GM19043 (cell line): ENCODE data around the gene GRAMD1B.
A peak's percentile ranks its signal among the peaks of the same experiment; 100 is the strongest.

ENCODE experiments used
- ATAC-seq: cut with Tn5 transposase; IDR thresholded peaks from one replicate; pipeline ENCODE4 v1.9.1; 2021; ENCODE audit warnings: low read depth; ENCODE audit not compliant: unreplicated experiment

GRAMD1B gene

DNA sequence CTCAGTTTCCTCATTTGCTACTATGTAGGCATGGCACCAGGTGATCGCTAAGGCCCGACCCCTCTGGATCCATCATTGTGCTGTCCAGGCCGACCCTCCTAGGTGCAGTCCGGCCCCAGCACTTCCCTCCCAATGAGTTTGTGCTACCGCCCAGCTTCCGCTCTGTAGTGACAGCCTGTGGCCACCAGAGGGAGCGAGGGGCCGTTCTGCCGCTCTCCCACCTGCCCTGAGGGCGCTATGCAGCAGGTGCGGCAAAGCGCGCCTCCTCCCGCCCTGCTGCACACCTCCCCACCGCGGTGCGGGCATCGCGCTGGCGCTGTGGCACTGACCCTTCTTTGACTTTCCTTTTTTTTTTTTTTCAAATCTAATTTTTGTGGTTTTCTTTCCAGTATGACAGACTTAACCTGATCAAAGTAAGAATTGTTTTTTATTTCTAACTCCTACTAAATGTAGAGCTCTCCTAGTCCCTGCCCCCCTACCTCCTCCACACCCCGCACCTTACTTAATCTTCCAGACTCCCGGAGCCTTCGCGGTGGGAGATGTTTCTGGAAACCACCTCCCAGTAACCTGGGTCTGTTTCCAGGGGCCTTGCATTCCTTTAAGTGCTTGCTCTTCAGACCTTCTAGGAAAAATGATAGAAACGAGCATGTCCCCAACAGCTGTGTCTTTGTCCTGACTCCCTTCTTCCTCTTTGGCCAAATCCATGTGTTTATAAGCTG, 150.6 kb downstream of the GRAMD1B start:
- peak; percentile 88 for ATAC-seq

DNA sequence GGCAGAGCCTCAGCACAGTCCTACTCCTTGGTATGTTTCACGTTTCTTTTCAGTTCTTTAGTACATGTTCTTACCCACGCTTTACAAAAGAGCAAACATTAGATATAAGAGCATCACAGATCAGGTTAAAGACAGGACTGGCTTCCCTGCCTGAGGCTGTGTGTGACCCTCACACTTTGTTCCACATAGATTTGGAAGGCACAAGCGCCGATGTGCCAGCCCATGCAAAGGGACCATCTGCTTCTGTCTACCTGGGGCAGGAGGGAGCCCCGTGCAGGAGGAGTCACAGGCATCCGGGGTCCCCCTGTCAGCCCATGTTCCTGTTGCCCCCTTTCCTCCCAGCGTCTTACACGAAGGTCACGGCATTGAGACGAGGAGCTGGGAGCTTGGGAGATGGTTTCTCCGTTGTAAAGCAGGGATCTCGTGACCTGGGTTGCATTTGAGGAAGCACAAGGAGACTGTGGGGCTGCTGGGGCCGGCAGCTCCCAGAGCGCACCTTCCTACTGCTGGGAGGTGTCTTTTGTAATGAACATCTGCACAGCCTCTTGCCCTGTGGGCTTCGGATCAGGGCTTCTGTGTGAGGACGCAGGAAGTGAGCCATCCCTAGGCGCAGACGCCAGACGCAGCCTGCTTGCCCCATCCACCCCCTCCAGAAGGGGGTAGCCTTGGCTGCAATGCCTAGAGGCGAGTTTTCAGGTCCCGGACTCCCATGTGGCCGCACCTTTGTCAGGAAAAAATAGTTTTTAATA, 151.8 kb downstream of the GRAMD1B start:
- ATAC-seq = no peak

DNA sequence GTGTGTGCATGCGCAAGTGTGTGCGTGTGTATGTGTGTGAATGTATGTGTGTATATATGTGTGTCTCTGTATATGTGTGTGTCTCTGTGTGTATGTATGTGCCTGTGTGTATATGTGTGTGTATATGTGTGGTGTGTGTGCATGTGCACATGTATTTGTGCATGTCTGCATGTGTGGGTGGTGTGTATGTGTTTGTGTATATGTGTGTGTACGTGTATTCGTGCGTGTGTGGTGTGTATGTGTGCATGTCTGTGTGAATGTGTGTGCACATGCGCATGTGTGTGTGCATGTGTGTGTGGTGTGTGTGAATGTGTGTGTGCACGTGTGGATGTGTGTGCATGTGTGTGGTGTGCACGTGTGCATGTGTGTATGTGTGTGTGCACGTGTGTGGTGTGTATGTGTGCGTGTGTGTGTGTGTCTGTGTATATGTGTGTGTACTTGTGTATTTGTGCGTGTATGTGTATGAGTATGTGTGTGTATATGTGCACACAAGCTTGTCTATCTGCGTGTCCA, 153.0 kb downstream of the GRAMD1B start:
- no peak for ATAC-seq

DNA sequence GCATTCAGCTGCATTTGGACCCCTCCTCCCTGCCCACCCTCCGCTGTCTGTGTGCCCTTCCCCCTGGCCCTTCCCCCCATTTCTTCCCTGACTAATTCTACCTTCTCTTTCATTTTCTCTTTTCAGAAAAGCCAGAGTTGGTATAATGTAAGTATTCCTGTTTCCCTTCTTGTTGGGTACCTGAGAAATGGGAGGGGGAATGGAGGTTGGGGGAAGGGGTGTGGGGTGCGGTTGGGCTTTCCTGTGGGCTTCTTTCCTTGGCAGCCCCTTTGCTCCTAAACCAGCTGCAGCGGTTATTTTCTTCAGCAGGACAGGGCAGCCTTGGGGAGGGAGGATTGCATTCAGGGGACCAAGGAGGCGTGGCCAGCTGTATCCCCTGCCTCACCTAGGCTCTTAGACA, 154.1 kb downstream of the GRAMD1B start:
- ATAC-seq = no peak

DNA sequence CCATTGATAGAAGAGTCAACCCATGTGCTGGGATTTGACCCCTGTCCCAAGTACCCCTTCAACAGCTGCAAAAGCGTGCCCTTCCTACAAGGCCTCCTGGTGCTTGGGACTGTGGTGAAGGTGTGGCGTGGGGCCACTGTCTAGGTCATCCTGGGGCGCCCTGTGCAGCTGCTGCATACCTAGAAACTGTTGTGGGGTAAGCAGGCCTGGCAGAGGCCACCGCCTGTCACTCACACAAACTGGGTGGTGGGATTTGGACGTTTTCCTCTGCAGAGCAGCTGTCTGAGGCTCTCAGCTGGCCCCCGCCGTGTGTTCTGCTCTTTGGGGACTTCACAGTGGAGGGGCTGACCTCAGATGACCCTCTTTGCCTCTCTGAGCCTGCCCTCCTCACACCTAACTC, 154.7 kb downstream of the GRAMD1B start:
- no peak for ATAC-seq

DNA sequence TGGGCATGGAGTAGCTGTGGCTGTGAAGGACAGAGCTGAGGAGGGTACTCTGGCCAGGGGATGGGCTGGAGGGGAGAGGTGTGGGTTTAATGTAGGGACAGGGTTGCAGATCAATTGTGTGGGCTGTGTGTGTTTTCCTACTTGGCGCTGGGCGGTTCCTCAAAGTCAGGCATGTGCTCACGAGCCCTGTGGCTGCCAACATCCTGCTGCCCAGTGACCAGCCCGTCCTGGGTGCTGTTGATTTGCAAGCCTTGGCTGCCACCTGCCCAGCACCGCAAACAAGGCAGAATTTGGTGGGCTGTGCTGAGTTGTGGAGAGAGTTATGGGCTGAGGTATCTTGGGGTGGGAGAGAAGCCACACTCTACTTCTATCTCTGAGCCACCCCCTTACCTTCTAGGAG, 155.1 kb downstream of the GRAMD1B start:
- ATAC-seq = no peak

DNA sequence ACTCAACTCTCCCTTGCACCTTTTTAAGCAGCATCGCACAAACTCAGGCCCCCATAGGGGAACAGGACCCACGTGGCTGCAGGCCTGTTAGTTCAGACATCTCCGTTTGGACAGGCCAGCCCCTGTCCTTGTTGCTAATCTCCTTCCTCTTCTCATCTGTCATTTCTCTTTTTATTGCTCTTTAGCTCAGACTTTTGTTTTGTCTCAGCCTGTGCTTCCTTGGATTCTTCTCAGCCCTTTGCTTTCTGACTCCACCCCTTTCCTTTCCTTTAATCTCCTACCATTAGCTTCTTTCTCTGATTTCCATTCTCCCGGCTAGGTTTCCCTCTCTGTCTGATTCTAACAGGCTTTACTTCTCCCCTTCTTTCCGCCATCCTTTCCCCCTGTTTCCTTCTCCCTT, 155.6 kb downstream of the GRAMD1B start:
- no peak for ATAC-seq

DNA sequence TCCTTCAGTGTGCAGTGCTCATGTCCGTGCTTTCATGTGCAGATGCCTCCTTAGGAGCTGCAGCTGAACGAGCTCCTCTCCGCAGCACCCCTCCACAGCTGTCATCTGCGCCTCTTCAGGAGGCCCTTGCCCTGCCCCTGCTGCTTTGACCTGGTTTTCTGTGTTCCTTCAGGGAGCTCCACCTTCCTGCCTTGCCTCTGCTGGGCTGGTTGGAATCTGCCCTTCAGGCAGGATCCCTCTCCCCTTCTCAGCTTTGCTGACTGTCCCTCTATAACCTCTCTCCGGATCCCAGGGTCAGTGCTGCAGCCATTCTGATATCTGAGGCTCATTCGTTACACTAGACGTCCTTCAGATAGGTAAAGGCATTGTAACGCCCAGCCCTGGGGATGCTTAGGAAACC, 156.5 kb downstream of the GRAMD1B start:
- no peak for ATAC-seq

DNA sequence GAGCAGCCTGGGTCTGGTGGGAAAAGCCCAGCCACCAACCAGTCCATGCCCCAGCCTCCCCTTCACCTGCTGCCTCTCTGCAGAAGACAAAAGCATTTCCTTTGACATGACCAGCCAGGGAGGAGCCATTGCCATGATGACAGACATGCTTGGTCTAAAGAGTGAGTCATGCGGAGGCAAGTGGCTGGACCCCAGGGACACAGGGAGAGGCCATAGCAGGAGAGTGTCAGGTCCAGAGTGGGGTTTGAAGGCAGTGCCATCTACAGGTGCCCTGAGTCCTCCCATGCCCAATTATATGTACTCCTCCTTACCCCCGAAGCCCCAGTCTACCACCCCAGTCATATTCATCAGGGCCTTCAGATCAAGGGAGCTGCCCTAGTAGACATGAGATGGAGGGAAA, 157.0 kb downstream of the GRAMD1B start:
- no peak for ATAC-seq

DNA sequence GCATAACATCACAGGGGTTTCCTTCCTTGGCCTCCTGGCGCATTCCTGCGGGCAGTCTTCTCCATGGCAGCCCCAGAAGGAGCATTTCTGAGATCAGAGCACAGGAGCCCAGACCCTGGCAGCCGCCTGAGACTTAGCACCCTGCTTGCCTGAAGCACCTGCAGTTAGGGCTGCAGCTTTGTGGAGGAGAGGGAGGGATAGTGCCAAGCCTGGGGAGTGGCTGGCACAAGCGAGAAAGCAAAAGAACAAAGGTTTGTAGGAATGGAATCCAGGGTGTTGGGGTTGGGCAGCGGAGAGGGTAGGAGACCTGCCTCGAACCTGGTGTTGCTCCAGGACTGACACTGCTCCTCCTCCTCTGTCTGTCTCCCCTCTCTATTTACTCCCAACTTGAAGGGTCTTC, 157.5 kb downstream of the GRAMD1B start:
- ATAC-seq = no peak

DNA sequence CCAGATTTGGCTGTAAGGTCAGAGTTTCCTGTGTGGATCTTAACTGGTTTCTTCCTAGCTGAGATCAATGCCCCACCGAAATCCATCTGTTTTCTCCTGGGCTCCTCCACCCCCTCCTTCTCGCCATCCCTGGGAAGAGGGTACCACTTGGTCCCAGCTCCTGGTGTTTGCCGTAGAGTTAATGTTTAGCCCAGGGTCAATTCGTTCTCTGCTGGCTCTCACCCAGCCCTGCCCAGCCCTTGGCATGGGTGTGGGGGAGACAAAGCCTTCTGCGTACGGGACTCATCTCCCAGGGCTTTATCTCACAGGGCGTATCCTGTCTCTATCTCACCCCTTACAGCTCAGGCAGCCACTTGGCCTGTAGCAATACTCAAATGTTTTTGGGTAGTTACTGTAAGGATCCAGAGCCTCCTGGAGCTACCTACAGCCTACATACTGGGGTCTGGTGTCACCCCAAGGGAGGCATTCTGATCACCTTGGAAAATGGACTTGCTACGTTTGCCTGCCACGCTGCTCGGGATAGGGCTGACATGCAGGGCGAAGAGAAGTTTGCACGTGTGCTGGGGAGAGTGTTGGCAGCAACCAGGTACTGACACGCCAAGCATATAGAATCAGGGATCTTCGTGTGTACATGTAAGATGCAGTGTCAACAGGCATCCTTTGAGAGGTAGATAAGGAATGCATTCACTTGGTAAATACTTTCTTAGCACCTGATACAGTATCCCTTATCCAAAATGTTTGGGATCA, 158.2 kb downstream of the GRAMD1B start:
- no peak for ATAC-seq

DNA sequence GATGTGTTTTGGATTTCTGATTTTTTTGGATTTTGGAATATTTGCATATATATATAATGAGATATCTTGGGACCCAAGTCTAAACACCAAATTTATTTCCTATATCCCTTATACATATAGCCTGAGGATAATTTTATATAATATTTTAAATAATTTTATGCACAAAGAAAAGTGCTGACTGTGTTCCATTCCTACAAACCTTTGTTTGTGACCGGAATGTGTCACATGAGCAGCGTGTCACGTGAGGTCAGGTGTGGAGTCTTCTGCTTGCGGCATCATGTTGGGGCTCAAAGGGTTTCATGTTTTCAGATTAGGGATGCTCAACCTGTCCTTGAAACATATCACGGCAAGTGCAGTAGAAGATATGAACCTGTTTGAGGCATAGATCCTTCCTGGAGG, 158.8 kb downstream of the GRAMD1B start:
- ATAC-seq = no peak

DNA sequence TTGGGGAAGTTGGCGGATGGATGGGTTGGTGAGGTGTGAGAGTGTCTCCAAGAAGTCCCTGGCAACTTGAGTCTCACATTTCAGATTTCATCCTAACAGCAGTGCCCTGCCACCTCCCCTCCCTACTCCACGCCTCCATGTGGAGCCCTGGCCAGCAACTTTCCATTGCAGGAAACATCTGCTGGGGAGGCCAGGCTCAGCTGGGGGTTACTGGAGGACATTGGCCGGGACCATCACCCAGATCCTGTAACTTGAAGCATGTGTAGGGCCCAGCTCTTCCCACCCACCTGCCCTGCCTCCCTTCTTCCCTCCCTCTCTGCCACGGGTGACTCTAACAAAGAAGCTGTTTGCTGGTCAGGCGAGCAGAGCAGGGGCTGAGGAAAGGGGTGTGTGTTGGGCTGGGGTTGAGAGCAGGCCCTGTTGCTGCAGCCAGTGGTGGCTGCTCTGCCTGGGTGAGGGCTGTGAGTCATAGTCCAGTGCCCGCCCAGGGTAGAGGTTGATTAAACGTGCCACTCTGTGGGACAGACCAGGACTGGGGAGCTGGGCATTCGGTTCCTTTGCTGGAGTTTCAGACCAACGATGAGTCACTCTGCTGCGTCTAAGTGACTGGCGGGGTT, 160.3 kb downstream of the GRAMD1B start:
- no peak for ATAC-seq

DNA sequence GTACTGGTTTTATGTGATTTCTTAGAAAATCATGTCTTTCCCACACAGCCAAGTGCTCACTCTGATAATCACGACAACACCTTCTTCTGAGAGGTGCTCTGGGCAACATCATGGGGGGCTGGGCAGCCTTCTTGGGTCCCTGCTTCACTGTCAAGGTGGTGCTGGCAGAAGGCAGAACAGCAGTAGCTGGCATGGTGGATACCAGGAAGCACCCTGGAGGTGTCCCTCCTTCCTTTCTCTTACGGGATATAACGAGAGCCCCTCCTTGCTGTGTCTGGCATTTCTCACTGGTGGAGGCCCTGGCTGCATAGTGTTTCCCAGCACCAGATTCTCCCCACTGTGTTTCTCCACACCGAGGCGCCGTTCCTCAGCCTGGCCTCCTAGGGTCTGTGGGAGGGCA, 163.5 kb downstream of the GRAMD1B start:
- no peak for ATAC-seq

DNA sequence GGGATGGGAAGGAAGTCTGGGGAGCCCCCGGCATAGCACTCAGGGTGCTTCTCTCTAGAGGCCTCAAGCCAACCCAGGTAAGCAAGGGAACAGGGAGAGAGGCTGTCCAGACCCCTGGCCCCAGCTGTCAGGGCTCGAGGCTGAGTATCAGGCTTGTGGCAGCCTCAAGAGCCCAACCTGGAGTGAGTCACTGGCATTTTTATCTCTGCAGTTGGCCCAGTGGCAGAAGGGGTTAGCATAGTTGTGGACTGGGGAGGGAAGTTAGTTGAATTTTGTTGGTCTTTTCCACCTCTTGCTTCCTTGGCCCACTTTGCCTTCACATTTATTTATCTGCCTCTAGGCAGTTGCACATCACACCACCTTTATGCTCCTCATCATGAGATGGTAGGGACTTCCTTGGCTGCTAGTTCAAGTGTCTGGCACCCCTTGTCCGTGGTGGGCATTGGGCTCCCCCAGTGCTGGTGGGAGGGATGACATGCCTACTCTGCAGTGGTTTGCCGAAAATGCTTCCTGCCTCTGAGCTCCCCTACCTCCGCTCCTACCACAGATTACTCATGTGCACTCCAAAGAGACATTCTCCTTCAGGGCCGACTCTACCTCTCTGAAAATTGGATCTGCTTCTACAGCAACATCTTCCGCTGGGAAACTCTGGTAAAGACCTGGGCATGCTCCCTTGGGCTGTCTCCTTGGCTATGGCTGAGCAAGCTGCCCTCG, 164.3 kb downstream of the GRAMD1B start:
- ATAC-seq = no peak

DNA sequence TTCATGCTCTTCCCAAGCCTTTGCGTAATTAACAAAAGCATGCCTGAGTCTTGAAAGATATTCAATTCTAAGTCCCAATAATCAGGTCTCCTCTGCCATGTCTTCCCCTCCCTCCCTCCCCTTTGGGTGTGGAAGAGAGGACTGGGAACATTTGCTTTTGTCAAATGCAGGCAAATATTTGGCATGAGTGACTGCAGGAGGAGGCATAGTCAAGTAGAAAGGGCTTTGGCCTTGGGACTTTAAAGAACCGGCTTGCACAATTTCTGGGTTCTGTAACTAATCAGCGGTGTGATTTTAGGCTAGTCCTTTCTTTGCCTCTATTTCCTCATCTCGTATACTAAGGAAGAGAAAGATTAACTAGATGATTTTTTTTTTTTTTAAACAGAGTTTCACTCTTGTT, 164.9 kb downstream of the GRAMD1B start:
- ATAC-seq = no peak

DNA sequence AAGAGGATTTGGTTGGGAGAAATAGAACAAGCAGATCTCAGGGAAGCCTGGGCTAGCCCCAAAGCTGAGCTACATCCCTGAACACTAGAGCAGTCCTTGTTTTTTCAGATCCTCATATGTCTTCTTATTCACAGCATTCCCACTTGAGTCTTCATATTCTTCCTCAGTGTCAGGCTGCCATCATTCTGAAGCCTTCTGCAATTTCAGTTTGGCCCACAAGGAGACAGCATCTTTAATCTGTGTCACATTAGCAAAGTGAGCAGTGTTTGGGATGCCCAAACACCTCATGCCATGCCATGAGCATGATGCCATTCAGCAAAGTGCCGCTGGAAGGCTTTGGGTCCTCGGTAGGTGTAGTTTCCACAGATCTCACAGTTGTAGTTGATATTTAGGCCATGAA, 167.8 kb downstream of the GRAMD1B start:
- no peak for ATAC-seq

DNA sequence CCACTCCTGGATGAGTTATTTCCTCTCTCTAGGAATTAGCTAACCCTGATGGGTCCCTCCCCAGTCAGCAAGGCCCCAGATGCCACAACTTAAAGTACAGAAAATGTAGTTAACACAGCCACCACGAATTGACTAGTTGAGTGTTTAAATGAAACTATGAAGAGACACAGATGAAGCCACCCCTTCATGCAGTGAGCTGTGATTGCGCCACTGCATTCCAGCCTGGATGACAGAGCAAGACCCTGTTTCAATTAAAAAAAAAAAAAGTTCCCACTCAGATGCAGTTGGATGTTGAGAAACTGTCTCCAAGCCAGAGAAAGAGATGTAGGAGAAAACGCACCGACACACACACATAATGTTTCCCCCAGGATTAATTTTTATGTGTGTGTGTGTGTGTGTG, 171.1 kb downstream of the GRAMD1B start:
- ATAC-seq = no peak

DNA sequence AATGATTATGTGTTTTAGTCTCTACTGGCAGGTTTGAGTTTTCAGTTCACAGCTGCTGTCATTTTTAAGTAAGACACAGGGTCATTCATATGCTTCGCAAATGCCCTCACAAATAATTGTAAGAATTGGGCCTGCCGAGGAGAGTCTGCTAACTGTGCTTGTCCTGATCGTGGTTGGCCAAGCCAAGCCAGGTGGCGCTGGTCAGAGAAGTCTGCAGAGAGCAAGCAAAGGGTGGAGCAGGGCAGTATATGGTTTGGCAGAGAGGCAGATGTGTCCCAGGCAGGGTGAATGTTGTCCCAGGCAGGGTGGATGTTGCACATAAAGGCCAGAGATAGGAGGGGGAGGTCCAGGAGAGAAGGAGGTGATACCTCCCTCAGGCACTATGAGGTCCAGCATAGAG, 171.7 kb downstream of the GRAMD1B start:
- no peak for ATAC-seq

DNA sequence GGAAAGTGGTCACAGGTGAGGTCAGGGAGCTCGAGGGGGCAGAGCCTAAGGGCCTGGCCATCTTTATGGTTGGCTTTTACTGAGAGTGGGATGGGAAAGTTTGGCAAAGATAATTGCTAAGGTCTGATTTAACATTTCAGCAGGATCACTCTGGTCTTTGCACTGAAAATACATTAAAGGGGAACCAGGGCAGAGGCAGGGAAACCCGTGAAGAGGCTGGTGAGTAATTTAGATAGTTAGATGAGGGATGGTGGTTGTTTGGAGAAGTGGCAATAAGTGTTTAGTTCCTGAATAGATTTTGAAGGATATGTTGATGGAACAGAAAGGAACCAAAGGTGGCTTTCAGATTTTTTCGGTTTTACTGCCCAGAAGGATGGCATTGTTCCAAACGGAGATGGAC, 173.6 kb downstream of the GRAMD1B start:
- no peak for ATAC-seq
